H1 (cell line): Measurements from ENCODE around the gene IRS1. TPM values are rescaled to one million over a fixed set of nuclear protein-coding genes. Genes with fewer than 3 reads are reported as not detected.

Experiments
- CTCF ChIA-PET: fragments of 300-600 bp; sonication (Branson Sonifier 250); formaldehyde crosslinking; loops from one replicate; lab custom pipeline; 2021; ENCODE audit not compliant: partially characterized antibody; lab: Charles Lee
- POLR2A ChIA-PET: fragments of 300-600 bp; sonication (Branson Sonifier 250); formaldehyde crosslinking; loops from one replicate; lab custom pipeline; 2021; ENCODE audit warnings: inconsistent platforms; ENCODE audit not compliant: partially characterized antibody; lab: Charles Lee
- DNase-seq, 2 experiments: peaks; one replicate each; pipeline versions ENCODE4 v3.0.0 to v3.0.0-alpha.2; 2010 to 2022; ENCODE audit warnings: low spot score in 2 of 2, low read depth in 1 of 2, mixed read lengths in 1 of 2
- FAIRE-seq: peaks from 2 replicates; lab custom pipeline; 2011; peaks lifted over from hg19 to GRCh38; lab: Jason Lieb, UNC
- H2AFZ ChIP-seq: 2 replicates; pipeline ENCODE4 v1.8.1; 2012; ENCODE audit warnings: low read length, inconsistent platforms
- H2AK5ac ChIP-seq: 2 replicates; pipeline ENCODE4 v1.6.1; 2013; ENCODE audit warnings: low read depth, low read length
- H2BK120ac ChIP-seq: replicated peaks from 2 replicates; pipeline ENCODE3; 2013; ENCODE audit warnings: low read depth, low read length, inconsistent platforms
- H2BK12ac ChIP-seq: 2 replicates; pipeline ENCODE4 v1.6.1; 2013; ENCODE audit warnings: low read depth, low read length
- H2BK15ac ChIP-seq: 2 replicates; pipeline ENCODE4 v1.6.1; 2013; ENCODE audit warnings: low read length
- H2BK20ac ChIP-seq: 2 replicates; pipeline ENCODE4 v1.6.1; 2013; ENCODE audit warnings: low read length
- H2BK5ac ChIP-seq: 2 replicates; pipeline ENCODE4 v1.6.1; 2013; ENCODE audit warnings: low read depth, low read length
- H3K14ac ChIP-seq: 2 replicates; pipeline ENCODE4 v1.6.1; 2013; ENCODE audit warnings: inconsistent platforms; ENCODE audit not compliant: insufficient read length
- H3K18ac ChIP-seq: 2 replicates; pipeline ENCODE4 v1.6.1; 2013; ENCODE audit warnings: low read length; ENCODE audit errors: extremely low read depth
- H3K23ac ChIP-seq: 2 replicates; pipeline ENCODE4 v1.6.1; 2013; ENCODE audit warnings: inconsistent platforms; ENCODE audit not compliant: insufficient read length
- H3K23me2 ChIP-seq: 2 replicates; pipeline ENCODE4 v1.6.1; 2013; ENCODE audit warnings: low read depth, low read length
- H3K27ac ChIP-seq: 2 replicates; pipeline ENCODE4 v1.6.1; 2011; ENCODE audit warnings: low read depth, low read length, inconsistent platforms
- H3K27me3 ChIP-seq, 4 experiments: replicated peaks in 1 of 4; 1 replicate in 1 of 4; 2 replicates in 3 of 4; pipeline versions ENCODE4 v1.6.1 to v1.8.1; 2011 to 2013; ENCODE audit warnings: low read length in 3 of 4, mild to moderate bottlenecking in 3 of 4, inconsistent platforms in 2 of 4, mixed read lengths in 2 of 4, moderate library complexity in 1 of 4; ENCODE audit not compliant: control insufficient read depth in 3 of 4, insufficient read depth in 3 of 4; ENCODE audit errors: extremely low read depth in 1 of 4
- H3K36me3 ChIP-seq, 4 experiments: 2 replicates each; pipeline versions ENCODE4 v1.6.1 to v1.8.1; 2011 to 2013; ENCODE audit warnings: mild to moderate bottlenecking in 4 of 4, low read length in 3 of 4, moderate library complexity in 2 of 4, control low read depth in 1 of 4, inconsistent platforms in 1 of 4; ENCODE audit not compliant: insufficient read depth in 4 of 4, control insufficient read depth in 2 of 4
- H3K4ac ChIP-seq: replicated peaks from 2 replicates; pipeline ENCODE3; 2013; ENCODE audit warnings: low read length, low read depth, mixed read lengths, inconsistent platforms; ENCODE audit not compliant: insufficient read length
- H3K4me1 ChIP-seq, 4 experiments: replicated peaks in 1 of 4; 1 replicate in 1 of 4; 2 replicates in 3 of 4; pipeline versions ENCODE4 v1.6.1 to v1.8.1; 2011 to 2013; ENCODE audit warnings: low read length in 3 of 4, inconsistent platforms in 2 of 4, mixed read lengths in 1 of 4; ENCODE audit not compliant: insufficient read depth in 4 of 4, control insufficient read depth in 3 of 4
- H3K4me2 ChIP-seq, 2 experiments: 2 replicates each; pipeline versions ENCODE4 v1.6.1 to v1.8.1; 2011 to 2013; ENCODE audit warnings: low read depth in 2 of 2, low read length in 2 of 2, control low read depth in 1 of 2, inconsistent platforms in 1 of 2, mild to moderate bottlenecking in 1 of 2; ENCODE audit not compliant: insufficient read depth in 1 of 2
- H3K4me3 ChIP-seq, 4 experiments: fragments of 200-600, 300-600 bp in 1 of 4; sonication (generic), shearing (Covaris generic), sonication (Bioruptor Twin) in 1 of 4; 2 replicates each; pipeline versions ENCODE4 v1.5.1 to v1.8.1; 2011 to 2016; ENCODE audit warnings: low read length in 4 of 4, low read depth in 3 of 4, control low read depth in 2 of 4, inconsistent platforms in 2 of 4, mild to moderate bottlenecking in 2 of 4, mixed read lengths in 1 of 4, moderate library complexity in 1 of 4; ENCODE audit not compliant: insufficient read depth in 2 of 4; ENCODE audit errors: extremely low read depth in 1 of 4
- H3K56ac ChIP-seq: replicated peaks from 2 replicates; pipeline ENCODE3; 2013; ENCODE audit warnings: low read depth, mild to moderate bottlenecking, mixed read lengths, low read length, inconsistent platforms; ENCODE audit not compliant: insufficient read length
- H3K79me1 ChIP-seq: 2 replicates; pipeline ENCODE4 v1.6.1; 2013; ENCODE audit warnings: low read depth, low read length, control low read depth
- H3K79me2 ChIP-seq, 2 experiments: 2 replicates each; pipeline versions ENCODE4 v1.6.1 to v1.8.1; 2012 to 2013; ENCODE audit warnings: low read length in 2 of 2, mild to moderate bottlenecking in 2 of 2, inconsistent platforms in 1 of 2; ENCODE audit not compliant: insufficient read depth in 2 of 2, control insufficient read depth in 1 of 2
- H3K9ac ChIP-seq, 4 experiments: replicated peaks in 1 of 4; 1 replicate in 1 of 4; 2 replicates in 3 of 4; pipeline versions ENCODE4 v1.6.1 to v1.8.1; 2011 to 2013; ENCODE audit warnings: low read depth in 3 of 4, low read length in 3 of 4, control low read depth in 2 of 4, mild to moderate bottlenecking in 2 of 4, moderate library complexity in 2 of 4, inconsistent platforms in 1 of 4; ENCODE audit errors: extremely low read depth in 1 of 4
- H3K9me3 ChIP-seq, 2 experiments: 2 replicates each; pipeline versions ENCODE4 v1.6.1 to v1.8.1; 2012 to 2013; ENCODE audit warnings: mild to moderate bottlenecking in 2 of 2, moderate library complexity in 2 of 2, control low read depth in 1 of 2, inconsistent platforms in 1 of 2, low read depth in 1 of 2, low read length in 1 of 2, mixed read lengths in 1 of 2; ENCODE audit not compliant: insufficient read depth in 2 of 2
- H4K20me1 ChIP-seq, 2 experiments: replicated peaks in 1 of 2; 2 replicates each; pipeline versions ENCODE3 to v1.8.1; 2011 to 2013; ENCODE audit warnings: inconsistent platforms in 2 of 2, low read length in 2 of 2, mild to moderate bottlenecking in 1 of 2; ENCODE audit not compliant: insufficient read depth in 2 of 2, control insufficient read depth in 1 of 2
- H4K5ac ChIP-seq: 2 replicates; pipeline ENCODE4 v1.6.1; 2013; ENCODE audit warnings: low read length, low read depth, mixed read lengths, inconsistent platforms; ENCODE audit not compliant: insufficient read length
- H4K8ac ChIP-seq: 2 replicates; pipeline ENCODE4 v1.8.0; 2013; ENCODE audit warnings: mild to moderate bottlenecking, moderate library complexity, low read length, inconsistent platforms; ENCODE audit not compliant: insufficient read depth; ENCODE audit errors: extremely low read depth
- H4K91ac ChIP-seq: replicated peaks from 2 replicates; pipeline ENCODE3; 2013; ENCODE audit warnings: low read length, mixed read lengths, inconsistent platforms; ENCODE audit not compliant: insufficient read length
- CTCF ChIP-seq, 3 experiments: IDR thresholded peaks; 1 replicate in 2 of 3; 2 replicates in 1 of 3; pipeline versions ENCODE4 v1.5.1 to v1.6.1; 2011; ENCODE audit warnings: low read length in 3 of 3, mild to moderate bottlenecking in 3 of 3, inconsistent platforms in 2 of 3, low read depth in 1 of 3, moderate library complexity in 1 of 3; ENCODE audit not compliant: insufficient read depth in 1 of 3; ENCODE audit errors: control extremely low read depth in 1 of 3
- EP300 ChIP-seq, 2 experiments: IDR thresholded peaks; 1 replicate in 1 of 2; 2 replicates in 1 of 2; pipeline ENCODE4 v1.6.1; 2011 to 2012; ENCODE audit warnings: low read depth in 2 of 2, low read length in 2 of 2, mild to moderate bottlenecking in 2 of 2, borderline replicate concordance in 1 of 2, inconsistent platforms in 1 of 2, moderate library complexity in 1 of 2
- NRF1 ChIP-seq: IDR thresholded peaks from 2 replicates; pipeline ENCODE4 v1.6.1; 2011; ENCODE audit warnings: mild to moderate bottlenecking, low read depth, low read length, improper control_type of control experiment
- SP1 ChIP-seq: IDR thresholded peaks from 2 replicates; pipeline ENCODE4 v1.6.1; 2011; ENCODE audit warnings: low read depth, low read length
- YY1 ChIP-seq: IDR thresholded peaks from 2 replicates; pipeline ENCODE4 v1.6.1; 2011; ENCODE audit warnings: low read depth, mild to moderate bottlenecking, low read length
- WGBS, 2 experiments: shearing (Covaris generic) in 1 of 2; methylation state at CpG; one replicate each; pipeline versions ENCODE4 v1.1.6 to v1.1.7; 2013 to 2015; ENCODE audit warnings: low lambda C conversion rate in 2 of 2, mixed read lengths in 2 of 2, inconsistent platforms in 1 of 2, low coverage in 1 of 2, missing lambda C conversion rate in 1 of 2; ENCODE audit not compliant: insufficient replicate concordance in 2 of 2, insufficient coverage in 1 of 2, insufficient read length in 1 of 2; ENCODE audit errors: extremely low coverage in 1 of 2, missing lambda C conversion rate in 1 of 2; 5-methylcytosine and 5-hydroxymethylcytosine counted together
- polyA plus RNA-seq, 7 experiments: library from polyadenylated mRNA; depleted of rRNA in 3 of 7; stranded (reverse) in 5 of 7; unstranded in 2 of 7; fragments of >200 nt in 5 of 7; fragments of 200-250 nt in 2 of 7; gene quantifications; 1 replicate in 5 of 7; 2 replicates in 1 of 7; 4 replicates in 1 of 7; pipeline versions ENCODE4 v1.2.1 to v1.2.3, GENCODE V29; 2011 to 2013; ENCODE audit warnings: missing spikeins in 2 of 7, mixed read lengths in 2 of 7
- total RNA-seq: library from RNA; stranded (reverse); fragmentation: NEBNext Ultra II Directional; extraction: Animal tissue kit (Norgen Biotek cat#: 25700); gene quantifications from 2 replicates; pipeline ENCODE4 v1.2.1, GENCODE V29; 2021

IRS1 gene
- total and polyA plus RNA-seq, 2 of the 8 experiments (the other 6 are each of a cell fraction or from before 2014, with no cell fraction given) = 9.1 to 26.9 TPM

- Histone ChIP-seq H4K20me1 (no peaks in the 10 kb centered on the region), H4K8ac (no peak overlapping the region), H2BK120ac (no peak overlapping the region), H2AK5ac (no peak overlapping the region), H3K27ac (no peak overlapping the region), H4K5ac (no peak overlapping the region), H3K27me3 (no peaks in the 10 kb centered on the region), H2AFZ (no peak overlapping the region), H3K79me2 (no peaks in the 10 kb centered on the region), H3K4me2 (no peak overlapping the region), H3K23me2 (no peaks in the 10 kb centered on the region), H3K23ac (no peak overlapping the region), H3K14ac (no peak overlapping the region), H3K4me1 (no peaks in the 10 kb centered on the region), H3K79me1 (no peaks in the 10 kb centered on the region), H2BK5ac (no peak overlapping the region), H3K56ac (no peak overlapping the region), H3K36me3 (no peaks in the 10 kb centered on the region), H3K9ac (no peak overlapping the region), H3K4me3 (no peak overlapping the region), H3K9me3 (no peaks in the 10 kb centered on the region), H4K91ac (no peak overlapping the region), H3K4ac (no peak overlapping the region), H2BK15ac (no peak overlapping the region), H2BK12ac (no peak overlapping the region), H2BK20ac (no peak overlapping the region), H3K18ac (no peak overlapping the region)
- POLR2A ChIA-PET = no interaction called here
- FAIRE-seq = no peak
- no peak for TF ChIP-seq SP1
- TF ChIP-seq NRF1 = no peak
- no peak for TF ChIP-seq YY1
- TF ChIP-seq EP300 (IDR thresholded peaks at IDR 0.05; ENCODE audit: borderline replicate concordance in 1 of 2, low read depth in 2 of 2, low read length in 2 of 2) = no peak
- no peak for TF ChIP-seq CTCF (IDR thresholded peaks at IDR 0.05; ENCODE audit: control extremely low read depth in 1 of 3, insufficient read depth in 1 of 3, low read depth in 1 of 3, low read length in 3 of 3)
- CTCF ChIA-PET = interaction anchor here (0.6 to 1.1 kb wide), 2 partner anchors 79 to 112 kb away, joined by 3 to 5 read pairs; no protein-coding TSS in a partner anchor
- no peak for DNase-seq
- 81% methylated on average over 2 of the region's 2 CpGs; no CpG with 5 or more reads in 1 of the 2 experiments for WGBS, 2 experiments
These were observed 25.4 kb upstream of the IRS1 start for GRCh38 chr2:226825056-226825455.
